GM04504 (cell line): Measurements from ENCODE around the gene SNX17.

Experiments
- DNase-seq: peaks from one replicate; pipeline ENCODE4 v3.0.0-alpha.2; 2012; ENCODE audit warnings: low read depth

SNX17 gene

GRCh38 chr2:27369471-27370025, 868 bp upstream of the SNX17 start:
- DNase-seq: peak; percentile 33

GRCh38 chr2:27370816-27371620, 602 bp downstream of the SNX17 start:
- no peak for DNase-seq

- no peak for DNase-seq
Measured at GRCh38 chr2:27372937-27373336, 2.5 kb downstream of the SNX17 start.

DNA sequence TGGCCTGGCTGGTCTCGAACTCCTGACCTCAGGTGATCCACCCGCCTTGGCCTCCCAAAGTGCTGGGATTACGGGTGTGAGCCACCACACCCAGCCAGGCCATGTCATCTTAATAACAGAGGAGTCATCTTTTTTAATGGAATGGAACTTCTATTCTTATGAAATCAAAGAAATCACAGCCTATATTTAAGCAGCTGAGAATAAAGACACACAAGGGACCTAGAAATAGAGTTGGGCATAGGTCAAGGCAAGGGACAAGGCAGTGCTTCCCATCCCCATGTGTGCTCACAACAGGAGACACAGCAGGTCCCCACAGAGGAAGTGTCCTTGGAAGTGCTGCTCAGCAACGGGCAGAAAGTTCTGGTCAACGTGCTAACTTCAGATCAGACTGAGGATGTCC, 3.2 kb downstream of the SNX17 start:
- DNase-seq: no peak

GRCh38 chr2:27375513-27376099, 5.2 kb downstream of the SNX17 start:
- no peak for DNase-seq

- DNase-seq: no peak
Measured at GRCh38 chr2:27376151-27376865, 5.9 kb downstream of the SNX17 start.

GRCh38 chr2:27376866-27377617, 6.6 kb downstream of the SNX17 start:
- no peak for DNase-seq

GRCh38 chr2:27377618-27378095, 7.2 kb downstream of the SNX17 start:
- no peak for DNase-seq

- DNase-seq: no peak
Measured at GRCh38 chr2:27378096-27378808, 7.8 kb downstream of the SNX17 start.

- DNase-seq: no peak
Measured at GRCh38 chr2:27378809-27379290, 8.4 kb downstream of the SNX17 start.

DNA sequence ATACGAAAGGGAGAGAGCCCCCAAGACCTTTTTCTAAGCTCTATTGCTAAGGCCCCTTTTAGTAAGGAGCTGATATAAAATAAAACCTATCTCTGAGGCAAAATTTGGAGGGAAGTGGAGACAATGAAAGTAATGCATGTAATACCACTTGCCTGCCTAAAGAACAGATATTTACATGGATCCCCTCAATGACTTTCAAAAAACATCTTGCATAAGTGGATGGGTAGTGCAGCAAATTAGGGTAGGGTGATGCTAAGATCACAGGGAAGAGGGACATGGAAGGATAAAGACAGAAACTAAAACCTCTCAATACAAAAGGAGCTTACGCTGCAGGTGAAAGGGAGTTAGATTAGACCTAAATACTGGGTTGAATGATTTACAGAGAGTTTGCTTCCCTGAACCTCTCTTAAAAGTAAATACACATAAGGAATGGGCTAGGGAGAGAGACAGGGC, 9.0 kb downstream of the SNX17 start:
- no peak for DNase-seq

- DNase-seq: no peak
Measured at GRCh38 chr2:27379836-27380625, 9.6 kb downstream of the SNX17 start.

GRCh38 chr2:27380626-27381545, 10.5 kb downstream of the SNX17 start, which contains the start of gene ZNF513:
Gene ZNF513, minus strand, starts transcription at chr2:27380734. Its CDS starts 208 bp downstream, at chr2:27380526.
- DNase-seq: peak; percentile 90

GRCh38 chr2:27381577-27382181, 11.3 kb downstream of the SNX17 start:
- DNase-seq: no peak

- no peak for DNase-seq
Measured at GRCh38 chr2:27390822-27391679, 20.6 kb downstream of the SNX17 start.

- DNase-seq: no peak
Measured at GRCh38 chr2:27393225-27393624, 22.8 kb downstream of the SNX17 start.

- no peak for DNase-seq
Measured at GRCh38 chr2:27398962-27399361, 28.5 kb downstream of the SNX17 start.
